Stimulated activated CD8-positive, alpha-beta memory T cell treated with anti-CD3 and anti-CD28 coated beads, Interleukin-7, amount 100 ng/mL, for 24 hours (primary cell): Measurements from ENCODE around the gene PIK3CB.
"Not testable (repeated sequence)": the region's sequence is repeated elsewhere in the genome, so short reads cannot be mapped to it uniquely, and the experiment has no call there.

Experiments used
- DNase-seq: peaks from one replicate; pipeline ENCODE4 v3.0.0-alpha.2; 2020; ENCODE audit warnings: low read depth

Gene PIK3CB

DNA sequence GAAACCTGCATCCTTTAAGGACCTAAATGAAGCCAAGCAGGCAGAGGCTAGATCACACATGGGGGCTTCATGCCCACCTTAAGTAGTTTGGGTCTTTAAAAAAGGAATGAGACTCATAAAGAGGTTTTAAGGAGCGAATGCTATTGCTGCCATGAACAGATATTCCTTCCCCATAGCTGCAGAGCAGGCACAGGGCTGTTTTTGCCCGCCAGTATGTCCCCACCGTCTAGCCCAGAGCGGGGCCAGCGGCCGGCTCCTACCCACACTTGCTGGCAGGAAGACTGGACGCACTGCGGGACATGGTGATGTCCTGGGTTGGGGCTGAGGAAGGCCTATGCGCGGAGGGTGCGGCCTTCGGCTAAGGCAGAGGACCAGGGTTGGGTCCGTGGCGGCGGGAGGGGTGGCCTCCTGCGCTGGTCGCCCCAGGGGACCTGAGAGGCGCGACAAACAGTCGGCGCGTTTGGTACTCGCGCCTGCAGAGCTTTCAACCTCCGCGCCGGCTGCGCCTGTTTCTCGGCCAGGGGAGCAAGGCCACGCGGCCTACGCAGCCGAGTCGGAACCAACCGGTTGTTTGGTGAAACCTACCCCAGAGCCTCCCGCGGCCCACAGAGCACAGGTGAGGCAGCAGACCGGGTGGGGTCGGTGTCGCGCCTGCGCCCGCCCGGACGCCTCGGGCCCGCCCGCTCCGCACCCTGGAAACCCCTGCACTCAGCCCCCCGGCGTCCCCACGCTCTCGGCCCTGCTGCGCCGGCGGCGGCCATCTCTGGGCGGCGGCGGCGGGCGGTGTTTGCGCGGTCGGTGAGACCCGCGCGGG is 226.2 kb downstream of the PIK3CB start, which contains the start of gene FAIM:
Gene FAIM, plus strand, starts transcription at position 450 of the 814 bp plus-strand sequence. CDS start 10,956 bp downstream, outside the sequence.
- DNase-seq: peak; percentile 38

DNA sequence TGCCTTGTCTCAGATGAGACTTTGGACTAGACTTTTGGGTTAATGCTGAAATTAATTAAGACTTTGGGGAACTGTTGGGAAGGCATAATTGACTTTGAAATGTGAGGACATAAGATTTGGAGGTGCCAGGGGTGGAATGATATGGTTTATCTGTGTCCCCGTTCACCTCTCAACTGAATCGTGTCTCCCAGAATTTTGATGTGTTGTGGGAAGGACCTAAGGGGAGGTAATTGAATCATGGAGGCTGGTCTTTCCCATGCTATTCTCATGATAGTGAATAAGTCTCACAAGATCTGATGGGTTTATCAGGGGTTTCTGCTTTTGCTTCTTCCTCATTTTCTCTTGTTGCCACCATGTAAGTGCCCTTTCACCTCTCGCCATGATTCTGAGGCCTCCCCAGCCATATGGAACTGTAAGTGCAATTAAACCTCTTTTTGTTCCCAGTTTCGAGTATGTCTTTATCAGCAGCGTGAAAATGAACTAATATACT is 230.6 kb downstream of the PIK3CB start:
- DNase-seq: not testable (repeated sequence)
